Neuron (in vitro differentiated cells): ENCODE results near the gene CXCL5.

Experiments used
- H2AFZ ChIP-seq: one replicate; pipeline ENCODE4 v1.6.1; 2013; ENCODE audit warnings: low read depth, mild to moderate bottlenecking, inconsistent platforms, low read length, moderate library complexity
- H3K27me3 ChIP-seq: one replicate; pipeline ENCODE4 v1.6.1; 2013; ENCODE audit warnings: low read length; ENCODE audit not compliant: insufficient read depth
- H3K36me3 ChIP-seq: one replicate; pipeline ENCODE4 v1.6.1; 2013; ENCODE audit warnings: low read length; ENCODE audit not compliant: insufficient read depth
- H3K4me1 ChIP-seq: one replicate; pipeline ENCODE4 v1.6.1; 2013; ENCODE audit warnings: low read length; ENCODE audit not compliant: insufficient read depth
- H3K4me3 ChIP-seq: 2 replicates; pipeline ENCODE4 v1.5.1; 2013; ENCODE audit warnings: mild to moderate bottlenecking, low read length, moderate library complexity
- H3K9me3 ChIP-seq: one replicate; pipeline ENCODE4 v1.6.1; 2013; ENCODE audit warnings: low read length

The CXCL5 gene

DNA sequence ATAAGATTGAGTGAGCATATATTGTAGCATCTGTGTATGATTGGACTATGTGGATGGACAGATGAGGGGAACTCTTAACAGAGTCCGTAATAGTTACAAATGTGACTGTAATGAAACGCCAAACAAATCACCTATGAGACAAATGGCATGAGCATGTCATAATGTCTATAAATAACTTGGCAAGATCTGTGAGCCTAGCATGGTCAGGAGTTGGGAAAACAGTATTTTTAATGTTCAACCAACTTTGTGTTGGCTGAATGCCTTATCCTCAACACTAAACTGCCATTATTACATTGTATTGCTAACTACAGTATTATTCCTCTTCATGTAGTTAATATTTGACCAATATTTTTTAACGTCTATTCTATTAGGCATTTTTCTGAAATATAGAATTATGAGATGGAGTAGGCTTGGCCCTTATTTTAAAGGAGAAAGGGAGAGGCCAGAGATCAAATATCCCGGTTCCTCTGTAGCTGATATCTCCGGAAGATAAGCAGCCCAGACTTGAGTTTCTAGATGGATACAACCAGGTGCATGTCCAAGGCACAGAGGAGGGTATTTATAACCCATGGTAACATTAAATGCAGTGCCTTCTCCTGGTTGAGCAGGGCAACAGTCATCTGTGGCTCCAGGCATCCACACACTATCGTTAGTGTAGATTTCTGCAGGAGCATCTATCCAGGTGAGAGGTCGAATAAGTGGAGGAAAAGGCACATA, 49.3 kb downstream of the CXCL5 start:
- Histone ChIP-seq H2AFZ (no peak overlapping the region), H3K4me3 (no peak overlapping the region), H3K27me3 (no peaks in the 10 kb centered on the region), H3K4me1 (peaks cover 2% of the 10 kb centered on the region), H3K36me3 (no peaks in the 10 kb centered on the region), H3K9me3 (no peaks in the 10 kb centered on the region)

- Histone ChIP-seq H3K36me3 (no peaks in the 10 kb centered on the region), H2AFZ (no peak overlapping the region), H3K9me3 (no peaks in the 10 kb centered on the region), H3K27me3 (no peaks in the 10 kb centered on the region), H3K4me1 (peaks cover 2% of the 10 kb centered on the region), H3K4me3 (no peak overlapping the region)
Observed at GRCh38 chr4:73948291-73948690, 50.2 kb downstream of the CXCL5 start.

GRCh38 chr4:73947239-73947985, 51.1 kb downstream of the CXCL5 start:
- Histone ChIP-seq H3K4me1 (peaks cover 2% of the 10 kb centered on the region), H3K4me3 (no peak overlapping the region), H3K36me3 (no peaks in the 10 kb centered on the region), H3K9me3 (no peaks in the 10 kb centered on the region), H2AFZ (no peak overlapping the region), H3K27me3 (no peaks in the 10 kb centered on the region)

DNA sequence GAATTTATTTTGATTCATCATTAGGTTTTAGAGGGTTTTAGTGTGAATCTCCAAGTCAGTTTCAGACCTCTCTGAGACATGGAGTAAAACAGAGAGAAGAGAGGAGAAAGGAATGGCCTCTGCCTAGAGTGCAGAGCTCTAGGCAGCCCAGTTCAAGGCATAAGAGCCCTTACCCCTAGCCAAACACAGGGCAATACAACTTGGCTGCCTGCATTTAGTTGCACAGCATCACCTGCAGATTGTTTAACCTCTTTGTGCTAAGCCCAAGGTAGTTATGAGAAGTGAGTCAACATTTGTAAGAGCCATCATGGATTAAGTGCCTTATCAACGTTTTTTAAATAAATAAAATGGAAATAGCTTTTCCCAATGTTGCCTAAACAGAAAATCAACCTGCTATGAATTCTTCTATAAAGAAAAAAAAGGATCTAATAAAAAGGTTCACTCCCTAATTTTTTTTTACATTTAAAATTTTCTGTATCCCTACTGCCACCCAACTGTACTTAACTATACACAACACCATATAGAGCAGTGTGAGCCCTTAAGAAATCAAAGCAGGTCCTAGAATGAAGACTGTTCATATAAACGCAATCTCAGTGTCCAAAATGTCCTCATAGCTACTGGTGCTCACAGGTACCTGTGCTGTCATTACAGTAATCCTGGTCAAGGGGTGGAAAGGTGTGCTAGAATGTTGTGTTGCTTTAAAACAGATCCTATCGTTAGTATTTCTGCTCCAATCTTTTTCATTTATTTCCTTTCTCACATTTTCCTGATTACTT, 52.6 kb downstream of the CXCL5 start:
- H3K27me3 ChIP-seq, result no peaks in the 10 kb centered on the region
- H3K4me1 ChIP-seq, result peaks cover 2% of the 10 kb centered on the region
- no peaks in the 10 kb centered on the region for H3K9me3 ChIP-seq
- no peak overlapping the region for H3K4me3 ChIP-seq
- H3K36me3 ChIP-seq, result no peaks in the 10 kb centered on the region
- H2AFZ ChIP-seq, result no peak overlapping the region
